ENCODE data around the gene CTNNBL1.

The CTNNBL1 gene

GRCh38 chr20:37737826-37738420 is 44.1 kb downstream of the CTNNBL1 start:
- DNase-seq (ENCODE audit: low read depth, low spot score), result no peak

GRCh38 chr20:37741055-37741454 is 47.2 kb downstream of the CTNNBL1 start:
- no peak for DNase-seq (ENCODE audit: low read depth, low spot score)

- no peak for DNase-seq (ENCODE audit: low read depth, low spot score)
Observed at GRCh38 chr20:37741570-37741969, 47.7 kb downstream of the CTNNBL1 start.

- DNase-seq (ENCODE audit: low read depth, low spot score), result no peak
Observed at GRCh38 chr20:37742131-37742530, 48.3 kb downstream of the CTNNBL1 start.

- DNase-seq (ENCODE audit: low read depth, low spot score), result no peak
Observed at GRCh38 chr20:37744347-37744746, 50.5 kb downstream of the CTNNBL1 start.

GRCh38 chr20:37745553-37745952 is 51.7 kb downstream of the CTNNBL1 start:
- DNase-seq (ENCODE audit: low read depth, low spot score), result no peak

- no peak for DNase-seq (ENCODE audit: low read depth, low spot score)
Observed at GRCh38 chr20:37748015-37748414, 54.2 kb downstream of the CTNNBL1 start.

GRCh38 chr20:37749218-37749617 is 55.4 kb downstream of the CTNNBL1 start:
- DNase-seq (ENCODE audit: low read depth, low spot score), result no peak

GRCh38 chr20:37749620-37750403 is 56.0 kb downstream of the CTNNBL1 start:
- no peak for DNase-seq (ENCODE audit: low read depth, low spot score)

- DNase-seq (ENCODE audit: low read depth, low spot score), result peak; percentile 10
Observed at GRCh38 chr20:37755665-37756064, 61.8 kb downstream of the CTNNBL1 start.

GRCh38 chr20:37756234-37756633 is 62.4 kb downstream of the CTNNBL1 start:
- DNase-seq (ENCODE audit: low read depth, low spot score), result no peak

GRCh38 chr20:37757550-37757949 is 63.7 kb downstream of the CTNNBL1 start:
- peak; percentile 28 for DNase-seq (ENCODE audit: low read depth, low spot score)

GRCh38 chr20:37758332-37758731 is 64.5 kb downstream of the CTNNBL1 start:
- peak; percentile 34 for DNase-seq (ENCODE audit: low read depth, low spot score)

GRCh38 chr20:37759052-37759553 is 65.3 kb downstream of the CTNNBL1 start:
- no peak for DNase-seq (ENCODE audit: low read depth, low spot score)

- no peak for DNase-seq (ENCODE audit: low read depth, low spot score)
Observed at GRCh38 chr20:37759761-37760209, 66.0 kb downstream of the CTNNBL1 start.

- no peak for DNase-seq (ENCODE audit: low read depth, low spot score)
Observed at GRCh38 chr20:37760322-37760721, 66.5 kb downstream of the CTNNBL1 start.

GRCh38 chr20:37762716-37763485 is 69.1 kb downstream of the CTNNBL1 start:
- no peak for DNase-seq (ENCODE audit: low read depth, low spot score)

- DNase-seq (ENCODE audit: low read depth, low spot score), result no peak
Observed at GRCh38 chr20:37764333-37764935, 70.6 kb downstream of the CTNNBL1 start.

- no peak for DNase-seq (ENCODE audit: low read depth, low spot score)
Observed at GRCh38 chr20:37770908-37771307, 77.1 kb downstream of the CTNNBL1 start.

- no peak for DNase-seq (ENCODE audit: low read depth, low spot score)
Observed at GRCh38 chr20:37773291-37773826, 79.5 kb downstream of the CTNNBL1 start.

GRCh38 chr20:37774156-37774555 is 80.3 kb downstream of the CTNNBL1 start:
- DNase-seq (ENCODE audit: low read depth, low spot score), result no peak

- no peak for DNase-seq (ENCODE audit: low read depth, low spot score)
Observed at GRCh38 chr20:37775200-37775599, 81.4 kb downstream of the CTNNBL1 start.
